Hepatocyte (in vitro differentiated cells): Measurements from ENCODE around the gene KRTAP5-1. TPM values are rescaled to one million over a fixed set of nuclear protein-coding genes. Genes with fewer than 3 reads are reported as not detected.

Experiments used
- DNase-seq: peaks from one replicate; pipeline ENCODE4 v3.0.0-alpha.2; 2016; ENCODE audit warnings: low spot score
- H2AFZ ChIP-seq: fragments of 200-600 bp; sonication (generic); 2 replicates; pipeline ENCODE4 v1.6.0; 2016; ENCODE audit warnings: antibody characterized with exemption, mild to moderate bottlenecking
- H3K27ac ChIP-seq: fragments of 200-600 bp; sonication (generic); 2 replicates; pipeline ENCODE4 v1.5.1; 2016; ENCODE audit warnings: mild to moderate bottlenecking
- H3K27me3 ChIP-seq: fragments of 200-600 bp; sonication (generic); 2 replicates; pipeline ENCODE4 v1.6.1; 2016
- H3K36me3 ChIP-seq: fragments of 200-600 bp; sonication (generic); replicated peaks from 2 replicates; pipeline ENCODE4 v1.5.1; 2016; ENCODE audit warnings: low read depth; ENCODE audit not compliant: insufficient read depth
- H3K4me1 ChIP-seq: fragments of 200-600 bp; sonication (generic); 2 replicates; pipeline ENCODE4 v1.5.1; 2016; ENCODE audit warnings: mild to moderate bottlenecking, moderate library complexity; ENCODE audit not compliant: insufficient read depth
- H3K4me2 ChIP-seq: fragments of 200-600 bp; sonication (generic); 2 replicates; pipeline ENCODE4 v1.6.0; 2016
- H3K4me3 ChIP-seq: fragments of 200-600 bp; sonication (generic); 2 replicates; pipeline ENCODE4 v1.5.1; 2016; ENCODE audit warnings: mild to moderate bottlenecking
- H3K79me2 ChIP-seq: fragments of 200-600 bp; sonication (generic); 2 replicates; pipeline ENCODE4 v1.6.0; 2017; ENCODE audit warnings: mild to moderate bottlenecking
- H3K9me2 ChIP-seq: fragments of 200-600 bp; sonication (generic); replicated peaks from 2 replicates; pipeline ENCODE4 v1.6.0; 2017; ENCODE audit warnings: mild to moderate bottlenecking; ENCODE audit not compliant: insufficient read depth
- H3K9me3 ChIP-seq: fragments of 200-600 bp; sonication (generic); 2 replicates; pipeline ENCODE4 v1.5.1; 2016; ENCODE audit warnings: low read depth, mild to moderate bottlenecking
- H4K20me1 ChIP-seq: fragments of 200-600 bp; sonication (generic); 2 replicates; pipeline ENCODE4 v1.6.0; 2016; ENCODE audit warnings: mild to moderate bottlenecking; ENCODE audit not compliant: insufficient read depth, poor library complexity, severe bottlenecking
- CTCF ChIP-seq: fragments of 200-600 bp; sonication (generic); IDR thresholded peaks from 2 replicates; pipeline ENCODE4 v1.5.1; 2016; ENCODE audit warnings: antibody characterized with exemption, mild to moderate bottlenecking; ENCODE audit not compliant: poor library complexity
- EZH2 ChIP-seq: fragments of 200-600 bp; sonication (generic); IDR thresholded peaks from 2 replicates; pipeline ENCODE4 v1.6.1; 2016; ENCODE audit warnings: antibody characterized with exemption, mild to moderate bottlenecking, borderline replicate concordance
- EZH2phosphoT487 ChIP-seq: fragments of 200-600 bp; sonication (generic); IDR thresholded peaks from one replicate; pipeline ENCODE4 v1.6.1; 2018; ENCODE audit warnings: antibody characterized with exemption, mild to moderate bottlenecking, low read depth, moderate library complexity; ENCODE audit not compliant: unreplicated experiment, severe bottlenecking
- WGBS: methylation state at CpG from one replicate; pipeline ENCODE4 v1.1.6; 2016; ENCODE audit warnings: low lambda C conversion rate; ENCODE audit errors: missing lambda C conversion rate; 5-methylcytosine and 5-hydroxymethylcytosine counted together
- polyA plus RNA-seq: library from polyadenylated mRNA; unstranded; fragments of >200 nt; fragmentation: Nextera tagmentation; extraction: Ambion mirVana; gene quantifications from 2 replicates; pipeline ENCODE4 v1.2.1, GENCODE V29; 2016
- total RNA-seq: library from RNA; depleted of rRNA; stranded (reverse); fragments of >200 nt; gene quantifications from 2 replicates; pipeline ENCODE4 v1.2.3, GENCODE V29; 2014

The KRTAP5-1 gene
- total and polyA plus RNA-seq, 2 experiments from 2014 or later: not detected

- Histone ChIP-seq H3K27ac (no peak overlapping the region), H4K20me1 (no peaks in the 10 kb centered on the region), H3K4me2 (no peak overlapping the region), H3K4me1 (no peaks in the 10 kb centered on the region), H3K36me3 (no peaks in the 10 kb centered on the region), H3K9me3 (no peaks in the 10 kb centered on the region), H2AFZ (no peak overlapping the region), H3K4me3 (no peak overlapping the region), H3K79me2 (no peaks in the 10 kb centered on the region), H3K27me3 (peaks cover 11% of the 10 kb centered on the region), H3K9me2 (no peaks in the 10 kb centered on the region)
- no peak for DNase-seq
- 78% methylated on average over 2 of the region's 2 CpGs for WGBS
- no peak for TF ChIP-seq CTCF
- no peak for TF ChIP-seq EZH2phosphoT487
- no peak for TF ChIP-seq EZH2
Observed at GRCh38 chr11:1630271-1630670, 45.2 kb upstream of the KRTAP5-1 start.

GRCh38 chr11:1629326-1630185 is 44.5 kb upstream of the KRTAP5-1 start, which contains the start of gene KRTAP5-5:
Gene KRTAP5-5, plus strand, starts transcription at chr11:1629775. Its CDS starts 66 bp downstream, at chr11:1629841.
- no peak for DNase-seq
- Histone ChIP-seq H3K4me3 (no peak within 1 kb of the TSS), H3K9me3 (no peaks in the 10 kb centered on the region), H3K4me1 (no peaks in the 10 kb centered on the region), H3K9me2 (no peaks in the 10 kb centered on the region), H3K27me3 (peaks cover 11% of the 10 kb centered on the region), H3K36me3 (no peaks in the 10 kb centered on the region), H4K20me1 (no peaks in the 10 kb centered on the region), H3K27ac (no peak within 1 kb of the TSS), H3K79me2 (no peaks in the 10 kb centered on the region), H2AFZ (no peak within 1 kb of the TSS), H3K4me2 (no peak within 1 kb of the TSS)
- TF ChIP-seq EZH2 (no peak), CTCF (no peak), EZH2phosphoT487 (no peak)
- 88% methylated on average over 25 of the region's 26 CpGs for WGBS

GRCh38 chr11:1628506-1629325 is 43.6 kb upstream of the KRTAP5-1 start:
- Histone ChIP-seq H4K20me1 (no peaks in the 10 kb centered on the region), H3K27me3 (peaks cover 11% of the 10 kb centered on the region), H3K4me3 (no peak overlapping the region), H3K27ac (no peak overlapping the region), H2AFZ (no peak overlapping the region), H3K79me2 (no peaks in the 10 kb centered on the region), H3K9me2 (no peaks in the 10 kb centered on the region), H3K4me1 (no peaks in the 10 kb centered on the region), H3K4me2 (no peak overlapping the region), H3K36me3 (no peaks in the 10 kb centered on the region), H3K9me3 (no peaks in the 10 kb centered on the region)
- 38% methylated on average over 35 of the region's 35 CpGs for WGBS
- TF ChIP-seq CTCF: peak; percentile 87
- no peak for TF ChIP-seq EZH2phosphoT487
- peak; percentile 75 for DNase-seq
